Medulla oblongata (tissue), 1 donor: ENCODE results near the gene TBC1D7.
A peak's percentile ranks its signal among the peaks of the same experiment; 100 is the strongest.

Experiments
- DNase-seq: peaks from one replicate; pipeline ENCODE4 v3.0.0-alpha.2; 2015; ENCODE audit errors: extremely low spot score

The TBC1D7 gene

DNA sequence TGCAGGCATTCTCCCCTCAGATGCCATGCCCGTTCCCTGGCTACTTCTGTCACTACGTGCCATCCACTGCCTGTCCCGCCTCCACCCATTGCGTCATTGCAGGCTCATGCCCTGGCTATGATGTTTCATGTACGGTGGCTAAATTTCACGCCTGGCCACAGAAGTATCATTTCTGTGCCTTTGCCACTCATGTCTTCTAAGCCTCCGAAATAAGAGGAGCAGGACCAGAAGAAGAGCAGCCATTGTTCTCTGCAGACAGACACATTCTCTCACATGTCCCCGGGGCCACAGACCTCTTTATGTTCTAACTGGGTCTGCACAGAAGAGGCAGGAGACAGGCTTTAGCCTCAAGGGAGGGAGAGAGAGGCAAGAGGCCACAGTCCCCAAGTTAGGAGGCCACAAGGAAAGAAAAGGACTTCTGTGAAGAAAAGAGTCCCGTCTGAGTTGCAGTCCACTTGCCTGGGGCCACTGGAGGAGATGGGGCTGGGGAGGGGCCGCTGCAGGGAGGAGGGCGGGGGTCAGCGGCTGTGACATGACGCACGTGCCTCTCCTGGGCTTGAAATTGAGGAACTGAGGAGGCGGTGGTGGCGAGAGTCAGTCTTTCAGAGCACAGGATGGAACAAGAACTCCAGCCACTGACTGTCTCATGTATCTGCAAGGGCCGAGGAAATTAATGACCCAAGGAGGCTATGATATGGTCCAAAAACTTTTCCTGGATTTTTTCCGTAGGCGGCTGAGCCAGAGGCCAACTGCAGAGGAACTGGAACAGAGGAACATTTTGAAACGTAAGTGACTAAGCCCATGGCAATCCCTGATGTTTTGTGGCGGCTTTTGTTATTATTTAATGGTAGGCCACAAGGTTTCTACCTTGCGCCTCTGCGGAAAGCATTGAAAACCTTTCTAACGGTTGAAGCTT lies 55.9 kb downstream of the TBC1D7 start:
- DNase-seq, result peak; percentile 68

DNA sequence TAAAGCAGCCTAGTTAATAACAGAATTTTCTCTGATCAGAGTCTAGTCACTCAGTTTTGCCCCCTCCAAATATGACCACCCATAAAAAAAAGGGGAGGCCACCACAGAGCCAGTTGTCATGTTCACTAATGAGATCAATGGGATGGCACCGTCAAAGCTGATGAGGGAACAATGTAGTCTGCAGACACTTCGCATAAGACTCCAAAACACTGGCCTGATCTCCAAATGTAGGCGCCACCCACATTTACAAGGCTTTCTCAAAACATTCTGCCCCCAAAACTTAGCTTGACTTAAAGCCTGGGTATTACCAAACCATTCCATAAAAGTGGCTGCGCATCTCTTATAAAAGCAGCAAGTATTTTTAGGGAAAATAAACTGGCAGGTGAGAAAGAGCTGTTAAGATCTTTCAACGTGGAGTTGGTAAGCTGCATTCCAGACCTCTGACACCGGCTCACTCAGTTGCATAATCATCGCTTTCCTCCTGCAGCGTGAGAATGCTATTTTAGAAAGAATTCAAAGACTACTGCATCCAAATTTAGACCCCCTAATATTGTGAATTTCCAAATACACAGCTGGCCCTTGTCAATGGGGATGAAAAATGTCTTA lies 59.3 kb downstream of the TBC1D7 start:
- no peak for DNase-seq

DNA sequence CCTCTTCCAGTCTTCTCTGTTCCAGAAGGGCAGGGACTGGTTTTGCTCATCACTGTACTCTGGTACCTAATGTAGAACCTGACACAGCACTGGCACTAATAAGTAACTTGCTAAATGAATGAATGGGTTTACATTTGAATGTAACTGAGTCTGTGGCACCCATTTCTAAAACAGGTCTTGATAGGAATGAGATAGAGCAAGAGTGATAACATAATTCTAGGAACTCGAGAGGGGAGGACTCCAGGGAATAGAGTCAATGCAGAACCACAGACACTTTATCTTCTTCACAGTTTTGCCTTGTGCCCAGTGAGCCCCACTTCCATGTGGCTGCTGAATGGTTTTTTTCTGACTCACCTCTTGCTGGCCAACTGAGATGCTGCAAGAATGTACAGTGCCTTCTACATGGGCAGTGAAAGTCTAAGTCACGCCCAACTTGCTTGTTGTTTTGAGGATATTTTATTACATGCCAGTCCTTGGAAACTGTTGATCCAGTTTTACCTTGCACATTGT lies 61.1 kb downstream of the TBC1D7 start:
- DNase-seq, result no peak

DNA sequence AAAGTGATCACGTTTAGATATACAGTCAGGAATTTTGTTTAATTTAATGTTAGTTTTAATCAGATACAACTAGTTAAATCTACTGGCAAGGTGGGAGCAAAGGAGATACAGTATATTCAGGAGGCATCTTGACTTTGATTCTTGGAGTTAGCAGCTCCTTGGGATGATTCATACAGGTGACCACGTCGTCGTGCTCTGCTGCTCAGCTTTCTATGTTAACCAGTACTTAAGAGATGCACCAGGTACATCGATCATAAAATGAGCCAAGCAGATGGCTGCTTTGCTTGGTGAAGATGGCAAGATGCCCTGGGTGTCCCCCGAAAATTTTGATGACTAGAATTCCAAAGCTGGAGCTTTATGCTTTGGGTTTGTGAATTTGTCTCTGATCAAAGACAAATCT lies 64.7 kb downstream of the TBC1D7 start:
- no peak for DNase-seq

DNA sequence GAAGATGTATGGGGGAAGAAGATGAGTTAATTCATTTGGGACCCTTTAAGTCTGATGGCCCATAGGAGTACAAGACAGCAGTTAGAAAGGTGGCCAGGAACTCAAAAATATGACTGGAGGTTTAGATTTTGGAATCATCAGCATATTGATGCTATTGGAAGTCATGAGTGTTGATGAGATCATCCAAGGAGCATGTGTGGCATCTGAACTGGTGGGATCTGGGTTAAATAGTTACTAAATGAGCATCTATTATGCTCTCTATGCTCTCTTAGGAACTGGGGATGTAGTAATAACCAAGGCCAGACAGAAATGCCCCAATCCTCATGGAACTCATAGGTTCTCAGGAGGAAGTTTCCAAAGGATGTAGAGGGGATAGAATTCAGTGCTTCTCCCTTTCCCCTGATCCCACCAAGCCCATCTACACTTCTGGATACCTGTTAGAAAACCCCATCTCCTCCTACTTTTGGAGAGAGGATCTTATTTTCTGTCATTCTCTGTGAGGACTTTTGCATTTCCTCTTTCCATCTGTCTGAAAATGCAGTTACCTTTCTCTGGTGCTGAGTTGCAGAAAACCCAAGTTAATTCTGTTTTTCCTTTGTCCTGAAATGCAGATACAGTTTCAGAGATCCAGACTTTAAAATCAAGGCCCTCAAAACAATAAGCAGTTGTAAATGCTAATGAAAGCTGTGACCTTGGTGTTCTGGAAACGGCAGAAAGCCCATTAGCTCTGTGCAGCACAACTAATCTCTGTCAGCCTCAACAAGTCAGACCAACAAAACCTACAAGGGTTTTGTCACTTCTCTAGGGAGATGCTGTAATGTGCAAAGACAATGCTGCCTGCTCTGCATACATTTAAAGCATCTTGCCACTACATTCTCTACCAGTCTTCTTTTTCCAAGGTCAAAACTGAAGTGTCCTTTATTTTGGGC lies 65.8 kb downstream of the TBC1D7 start:
- no peak for DNase-seq

DNA sequence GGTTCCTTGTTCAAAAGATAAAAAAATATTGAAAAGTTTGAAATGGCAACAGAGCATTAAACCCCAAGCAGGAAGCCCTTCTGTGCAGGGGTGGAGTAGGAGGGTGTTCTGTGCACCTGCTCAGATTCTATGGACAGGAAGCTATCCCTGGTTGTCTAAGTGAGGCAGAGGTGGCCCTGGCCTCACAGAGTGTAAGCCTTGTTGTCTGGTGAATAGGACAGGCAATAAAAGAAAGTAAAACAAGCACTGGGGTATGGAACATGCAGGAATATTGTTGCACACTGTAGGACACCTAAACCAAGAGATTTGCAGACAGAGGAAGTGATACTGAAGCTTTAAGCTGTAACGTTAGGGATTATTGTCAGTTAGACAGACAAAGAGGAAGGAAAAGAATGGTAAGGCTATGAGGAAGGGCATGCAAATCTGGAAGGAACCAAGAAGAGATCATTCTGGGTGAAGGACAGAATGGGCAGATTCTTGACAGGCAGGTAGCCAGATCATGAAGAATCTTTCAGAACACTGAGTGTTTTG lies 66.8 kb downstream of the TBC1D7 start:
- DNase-seq, result peak; percentile 76

DNA sequence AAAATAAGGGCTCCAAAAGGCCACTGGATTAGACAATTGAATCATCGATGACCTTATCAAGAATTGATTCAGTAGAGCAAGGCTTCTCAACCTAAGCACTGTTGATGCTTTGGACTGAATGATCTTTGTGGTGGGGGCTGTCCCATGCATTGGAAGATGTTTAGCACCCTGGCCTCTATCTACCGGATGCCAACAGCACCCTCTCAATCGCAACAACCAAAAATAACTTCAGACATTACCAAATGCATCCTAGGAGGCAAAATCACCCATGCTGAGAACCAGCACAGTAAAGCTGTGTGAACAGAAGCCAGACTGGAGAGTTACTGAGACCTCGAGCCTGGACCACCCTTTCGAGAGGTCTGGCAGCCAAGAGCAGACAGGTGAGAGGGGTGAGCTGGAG lies 67.5 kb downstream of the TBC1D7 start:
- no peak for DNase-seq

DNA sequence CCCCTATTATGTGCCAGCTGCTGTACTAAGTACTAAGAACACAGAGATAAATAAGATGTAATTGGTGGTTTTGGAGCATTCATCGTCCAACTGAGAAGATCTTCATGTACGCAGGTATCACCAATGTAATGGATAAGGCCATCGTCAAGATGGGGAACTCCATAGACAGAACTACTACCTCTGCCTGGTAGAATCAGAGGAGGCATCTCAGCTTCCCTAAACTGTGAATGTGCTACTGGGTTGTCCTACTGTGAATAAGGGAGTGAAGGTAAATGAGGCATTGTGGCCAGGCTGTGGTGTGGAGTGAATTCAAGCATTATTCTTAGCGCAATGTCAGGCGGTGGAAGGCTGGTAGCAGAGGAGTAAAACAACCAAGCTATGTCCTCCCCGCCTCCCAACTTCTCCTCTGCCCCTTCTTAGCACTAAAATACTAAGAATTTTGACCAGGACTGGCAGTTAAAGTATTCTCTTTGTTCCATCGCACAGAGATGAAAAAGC lies 68.2 kb downstream of the TBC1D7 start:
- DNase-seq, result peak; percentile 53

DNA sequence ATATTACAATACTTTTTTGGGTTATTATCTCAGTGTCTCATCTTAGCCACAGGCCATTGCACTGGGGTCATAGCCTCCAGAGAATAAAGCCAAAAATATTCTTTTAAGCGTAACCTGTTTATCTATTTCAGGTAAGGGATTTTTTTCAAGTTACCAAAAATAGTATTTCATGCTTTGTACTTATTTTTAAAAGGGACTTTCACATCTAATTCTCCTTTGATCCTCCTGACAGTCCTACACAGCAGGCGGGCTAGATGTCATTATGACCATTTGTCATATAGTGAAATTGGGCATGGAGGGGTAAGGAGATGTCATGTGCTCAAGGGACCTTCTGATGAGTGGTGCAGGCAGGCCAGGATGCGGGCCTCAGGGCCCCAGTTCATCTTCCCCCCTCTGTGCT lies 68.9 kb downstream of the TBC1D7 start:
- DNase-seq, result no peak

DNA sequence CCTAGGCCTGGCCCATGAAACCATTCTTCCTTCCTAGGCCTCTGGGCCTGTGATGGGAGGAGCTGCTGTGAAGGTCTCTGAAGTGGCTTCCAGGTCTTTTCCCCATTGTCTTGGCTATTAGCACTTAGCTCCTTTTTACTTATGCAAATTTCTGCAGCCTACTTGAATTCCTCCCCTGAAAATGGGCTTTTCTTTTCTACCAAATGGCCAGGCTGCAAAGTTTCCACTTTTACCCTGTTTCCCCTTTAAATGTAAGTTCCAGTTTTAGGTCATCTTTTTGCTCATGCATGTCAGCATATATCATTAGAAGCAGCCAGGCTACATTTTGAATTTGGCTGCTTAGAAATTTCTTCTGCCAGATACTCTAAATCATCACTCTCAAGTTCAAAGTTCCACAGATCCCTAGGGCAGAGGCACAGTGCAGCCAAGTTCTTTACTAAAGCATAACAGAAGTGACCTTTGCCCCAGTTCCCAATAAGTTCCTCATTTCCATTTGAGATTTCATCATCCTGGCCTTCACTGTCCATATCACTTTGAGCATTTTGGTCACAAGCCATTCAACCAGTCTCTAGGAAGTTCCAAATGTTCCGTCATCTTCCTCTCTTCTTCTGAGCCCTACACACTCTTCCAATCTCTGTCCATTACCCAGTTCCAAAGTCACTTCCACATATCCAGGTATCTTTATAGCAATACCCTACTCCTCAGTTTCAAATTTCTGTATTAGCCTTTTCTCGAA lies 71.9 kb downstream of the TBC1D7 start:
- DNase-seq, result peak; percentile 70
